HG03196 (cell line): ENCODE data around the gene PRSS1.

Experiments
- ATAC-seq: cut with Tn5 transposase; IDR thresholded peaks from one replicate; pipeline ENCODE4 v1.9.1; 2021; ENCODE audit not compliant: unreplicated experiment

Gene PRSS1

DNA sequence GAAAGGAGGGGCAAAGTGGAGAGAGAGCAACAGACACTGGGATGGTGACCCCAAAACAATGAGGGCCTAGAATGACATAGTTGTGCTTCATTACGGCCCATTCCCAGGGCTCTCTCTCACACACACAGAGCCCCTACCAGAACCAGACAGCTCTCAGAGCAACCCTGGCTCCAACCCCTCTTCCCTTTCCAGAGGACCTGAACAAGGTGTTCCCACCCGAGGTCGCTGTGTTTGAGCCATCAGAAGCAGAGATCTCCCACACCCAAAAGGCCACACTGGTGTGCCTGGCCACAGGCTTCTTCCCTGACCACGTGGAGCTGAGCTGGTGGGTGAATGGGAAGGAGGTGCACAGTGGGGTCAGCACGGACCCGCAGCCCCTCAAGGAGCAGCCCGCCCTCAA is 42.2 kb downstream of the PRSS1 start:
- no peak for ATAC-seq

DNA sequence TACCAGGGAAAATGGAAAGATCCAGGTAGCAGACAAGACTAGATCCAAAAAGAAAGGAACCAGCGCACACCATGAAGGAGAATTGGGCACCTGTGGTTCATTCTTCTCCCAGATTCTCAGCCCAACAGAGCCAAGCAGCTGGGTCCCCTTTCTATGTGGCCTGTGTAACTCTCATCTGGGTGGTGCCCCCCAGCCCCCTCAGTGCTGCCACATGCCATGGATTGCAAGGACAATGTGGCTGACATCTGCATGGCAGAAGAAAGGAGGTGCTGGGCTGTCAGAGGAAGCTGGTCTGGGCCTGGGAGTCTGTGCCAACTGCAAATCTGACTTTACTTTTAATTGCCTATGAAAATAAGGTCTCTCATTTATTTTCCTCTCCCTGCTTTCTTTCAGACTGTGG is 42.9 kb downstream of the PRSS1 start:
- no peak for ATAC-seq

DNA sequence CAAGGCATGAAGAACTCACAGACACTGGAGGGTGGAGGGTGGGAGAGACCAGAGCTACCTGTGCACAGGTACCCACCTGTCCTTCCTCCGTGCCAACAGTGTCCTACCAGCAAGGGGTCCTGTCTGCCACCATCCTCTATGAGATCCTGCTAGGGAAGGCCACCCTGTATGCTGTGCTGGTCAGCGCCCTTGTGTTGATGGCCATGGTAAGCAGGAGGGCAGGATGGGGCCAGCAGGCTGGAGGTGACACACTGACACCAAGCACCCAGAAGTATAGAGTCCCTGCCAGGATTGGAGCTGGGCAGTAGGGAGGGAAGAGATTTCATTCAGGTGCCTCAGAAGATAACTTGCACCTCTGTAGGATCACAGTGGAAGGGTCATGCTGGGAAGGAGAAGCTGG is 43.3 kb downstream of the PRSS1 start:
- no peak for ATAC-seq

DNA sequence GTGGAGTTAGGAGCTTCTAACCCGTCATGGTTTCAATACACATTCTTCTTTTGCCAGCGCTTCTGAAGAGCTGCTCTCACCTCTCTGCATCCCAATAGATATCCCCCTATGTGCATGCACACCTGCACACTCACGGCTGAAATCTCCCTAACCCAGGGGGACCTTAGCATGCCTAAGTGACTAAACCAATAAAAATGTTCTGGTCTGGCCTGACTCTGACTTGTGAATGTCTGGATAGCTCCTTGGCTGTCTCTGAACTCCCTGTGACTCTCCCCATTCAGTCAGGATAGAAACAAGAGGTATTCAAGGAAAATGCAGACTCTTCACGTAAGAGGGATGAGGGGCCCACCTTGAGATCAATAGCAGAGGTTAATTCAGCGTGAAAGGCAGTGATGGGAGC is 43.9 kb downstream of the PRSS1 start:
- no peak for ATAC-seq

DNA sequence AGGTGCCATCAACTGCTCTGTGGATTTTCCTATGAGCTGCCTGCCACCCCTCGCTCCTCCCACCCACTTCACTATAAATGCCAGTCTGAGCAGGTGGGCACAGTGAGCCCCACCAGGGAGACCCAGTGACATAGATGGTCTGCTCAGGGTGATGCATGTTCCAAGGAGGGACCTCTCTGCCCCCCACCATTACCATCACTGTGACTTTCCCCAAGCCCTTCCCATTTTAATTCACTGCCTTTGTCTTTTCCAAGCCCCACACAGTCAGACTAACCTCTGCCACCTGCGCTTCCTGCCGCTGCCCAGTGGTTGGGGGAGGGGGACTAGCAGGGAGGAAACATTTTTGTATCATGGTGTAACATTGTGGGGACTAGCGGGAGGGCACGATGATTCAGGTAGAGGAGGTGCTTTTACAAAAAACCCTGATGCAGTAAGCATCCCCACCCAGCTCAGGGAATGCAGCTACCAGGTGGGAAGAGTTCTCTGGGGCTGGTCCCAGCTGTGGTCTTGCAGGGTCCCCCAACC is 46.1 kb downstream of the PRSS1 start:
- ATAC-seq: no peak

DNA sequence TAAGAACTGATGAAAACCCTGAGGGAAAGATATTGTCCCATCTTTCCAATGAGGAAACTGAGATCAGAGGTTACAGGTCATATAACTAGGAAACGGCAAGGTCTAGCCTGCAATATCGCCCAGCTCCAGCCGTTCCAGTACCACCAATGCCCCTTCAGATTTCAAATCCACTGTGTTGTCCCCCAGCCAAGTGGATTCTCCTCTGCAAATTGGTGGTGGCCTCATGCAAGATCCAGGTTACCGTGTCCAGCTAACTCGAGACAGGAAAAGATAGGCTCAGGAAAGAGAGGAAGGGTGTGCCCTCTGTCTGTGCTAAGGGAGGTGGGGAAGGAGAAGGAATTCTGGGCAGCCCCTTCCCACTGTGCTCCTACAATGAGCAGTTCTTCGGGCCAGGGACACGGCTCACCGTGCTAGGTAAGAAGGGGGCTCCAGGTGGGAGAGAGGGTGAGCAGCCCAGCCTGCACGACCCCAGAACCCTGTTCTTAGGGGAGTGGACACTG is 46.8 kb downstream of the PRSS1 start:
- ATAC-seq: no peak

DNA sequence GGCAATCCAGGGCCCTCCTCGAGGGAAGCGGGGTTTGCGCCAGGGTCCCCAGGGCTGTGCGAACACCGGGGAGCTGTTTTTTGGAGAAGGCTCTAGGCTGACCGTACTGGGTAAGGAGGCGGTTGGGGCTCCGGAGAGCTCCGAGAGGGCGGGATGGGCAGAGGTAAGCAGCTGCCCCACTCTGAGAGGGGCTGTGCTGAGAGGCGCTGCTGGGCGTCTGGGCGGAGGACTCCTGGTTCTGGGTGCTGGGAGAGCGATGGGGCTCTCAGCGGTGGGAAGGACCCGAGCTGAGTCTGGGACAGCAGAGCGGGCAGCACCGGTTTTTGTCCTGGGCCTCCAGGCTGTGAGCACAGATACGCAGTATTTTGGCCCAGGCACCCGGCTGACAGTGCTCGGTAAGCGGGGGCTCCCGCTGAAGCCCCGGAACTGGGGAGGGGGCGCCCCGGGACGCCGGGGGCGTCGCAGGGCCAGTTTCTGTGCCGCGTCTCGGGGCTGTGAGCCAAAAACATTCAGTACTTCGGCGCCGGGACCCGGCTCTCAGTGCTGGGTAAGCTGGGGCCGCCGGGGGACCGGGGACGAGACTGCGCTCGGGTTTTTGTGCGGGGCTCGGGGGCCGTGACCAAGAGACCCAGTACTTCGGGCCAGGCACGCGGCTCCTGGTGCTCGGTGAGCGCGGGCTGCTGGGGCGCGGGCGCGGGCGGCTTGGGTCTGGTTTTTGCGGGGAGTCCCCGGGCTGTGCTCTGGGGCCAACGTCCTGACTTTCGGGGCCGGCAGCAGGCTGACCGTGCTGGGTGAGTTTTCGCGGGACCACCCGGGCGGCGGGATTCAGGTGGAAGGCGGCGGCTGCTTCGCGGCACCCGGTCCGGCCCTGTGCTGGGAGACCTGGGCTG is 47.5 kb downstream of the PRSS1 start:
- peak; percentile 45 for ATAC-seq

DNA sequence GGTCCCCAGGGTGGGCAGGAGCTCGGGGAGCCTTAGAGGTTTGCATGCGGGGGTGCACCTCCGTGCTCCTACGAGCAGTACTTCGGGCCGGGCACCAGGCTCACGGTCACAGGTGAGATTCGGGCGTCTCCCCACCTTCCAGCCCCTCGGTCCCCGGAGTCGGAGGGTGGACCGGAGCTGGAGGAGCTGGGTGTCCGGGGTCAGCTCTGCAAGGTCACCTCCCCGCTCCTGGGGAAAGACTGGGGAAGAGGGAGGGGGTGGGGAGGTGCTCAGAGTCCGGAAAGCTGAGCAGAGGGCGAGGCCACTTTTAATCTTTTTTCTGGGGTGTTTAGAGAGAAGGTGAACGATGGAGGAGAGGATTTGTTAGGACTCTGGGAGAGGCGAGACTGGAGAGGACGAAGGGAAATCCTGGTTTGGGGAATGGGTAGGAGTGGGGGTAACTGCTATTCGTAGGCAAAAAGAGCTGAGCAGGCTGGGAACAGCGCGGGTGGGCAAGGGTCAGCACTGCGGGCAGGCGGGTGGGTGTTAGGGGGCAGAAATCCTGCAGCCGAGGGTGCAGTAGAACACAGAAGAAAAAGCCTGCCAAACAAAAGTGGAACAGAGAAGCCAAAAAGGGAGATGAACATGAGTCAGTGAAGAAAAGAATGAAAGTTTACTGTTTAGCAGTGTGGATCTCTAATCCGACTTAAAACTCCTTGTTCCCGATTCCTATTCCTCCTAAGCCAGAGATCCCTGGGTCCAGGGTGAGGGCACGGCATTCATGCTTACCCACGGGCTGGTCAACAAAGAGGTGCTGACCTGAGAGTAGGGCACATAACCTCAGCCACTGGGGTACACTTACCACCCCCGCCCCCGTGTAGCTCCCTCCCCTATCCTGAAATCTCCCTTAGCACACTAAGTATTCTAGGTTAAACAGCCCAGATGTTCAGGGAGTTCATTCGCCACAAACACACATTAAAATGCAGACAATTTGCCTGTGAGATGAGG is 48.4 kb downstream of the PRSS1 start:
- peak; percentile 28 for ATAC-seq

DNA sequence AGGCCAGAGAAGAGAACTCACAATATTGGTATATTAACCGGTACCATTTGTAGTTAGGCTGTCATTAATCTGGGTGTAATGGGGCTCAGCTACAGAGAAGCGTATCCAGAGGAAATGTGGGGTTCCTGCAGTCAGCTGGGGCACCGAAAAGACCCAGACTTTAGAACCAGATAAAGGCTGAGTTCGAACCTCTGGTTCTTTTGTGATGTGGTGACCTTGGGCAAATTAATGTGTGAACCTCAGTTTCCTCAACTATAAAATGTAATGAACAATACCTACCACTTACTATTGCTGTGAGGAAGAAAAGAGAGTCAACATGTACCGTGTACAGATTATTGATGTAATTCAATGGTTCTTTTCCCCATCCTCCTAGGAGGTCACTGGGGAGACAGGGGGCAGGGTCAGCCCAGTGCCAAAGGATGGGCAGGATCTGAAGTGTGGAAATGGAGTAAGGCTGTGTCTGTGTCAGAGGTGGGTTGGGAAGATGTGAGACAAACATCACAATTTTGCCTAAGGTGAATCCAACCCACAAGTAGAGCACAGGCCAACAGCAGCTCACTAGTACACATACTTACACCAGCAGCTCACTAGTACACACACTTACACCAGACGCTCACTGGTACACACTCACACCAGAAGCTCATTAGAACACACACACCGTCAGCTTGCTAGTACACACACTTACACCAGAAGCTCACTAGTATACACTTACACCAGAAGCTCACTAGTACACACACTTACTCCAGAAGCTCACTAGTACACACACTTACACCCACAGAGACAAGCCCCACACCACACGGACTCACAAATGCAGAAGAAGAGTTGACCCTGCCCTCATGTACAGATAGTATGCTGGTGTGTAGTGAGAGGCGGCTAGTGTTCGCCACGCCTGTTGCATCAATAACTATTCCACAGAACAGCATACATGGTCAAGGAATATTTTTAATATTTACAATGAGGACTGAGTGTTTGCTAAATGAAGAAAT is 49.5 kb downstream of the PRSS1 start:
- ATAC-seq: no peak

DNA sequence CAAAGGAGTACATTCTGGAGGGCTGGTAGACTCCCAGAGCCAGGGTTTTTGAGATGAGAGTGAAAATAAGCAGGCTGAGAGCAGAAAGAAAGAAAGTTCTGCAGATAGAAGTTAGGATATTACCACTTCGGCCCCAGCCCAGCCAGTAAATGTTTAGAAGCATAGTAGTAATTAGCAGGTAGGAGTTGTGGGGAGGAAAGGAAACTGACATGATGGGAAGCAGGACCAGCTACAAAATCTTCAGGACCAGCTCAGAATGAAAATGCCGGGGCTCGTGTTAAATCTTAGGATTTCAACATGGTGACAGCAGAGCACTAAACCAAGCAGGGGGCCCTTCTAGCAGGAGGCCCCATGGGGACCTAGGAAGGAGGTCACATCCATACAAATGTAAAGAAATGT is 50.2 kb downstream of the PRSS1 start:
- ATAC-seq: no peak

DNA sequence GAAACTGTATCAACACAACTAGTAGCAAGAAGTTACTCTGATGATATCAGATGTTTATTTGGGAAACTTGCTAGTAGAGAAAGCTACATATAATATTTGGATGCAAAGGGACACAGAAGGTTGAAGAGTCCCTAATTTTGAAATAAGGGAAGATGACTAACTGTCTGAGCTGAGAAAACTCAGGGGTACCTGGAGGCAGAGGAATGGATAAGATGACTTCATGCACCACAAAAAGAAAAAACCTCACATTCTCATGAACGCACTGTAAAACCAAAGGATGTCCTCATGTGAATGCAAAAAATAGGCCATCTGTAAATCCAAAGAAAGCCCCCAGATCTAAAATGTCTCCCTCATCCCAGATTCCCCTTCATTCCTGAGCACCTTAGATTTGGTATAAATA is 50.8 kb downstream of the PRSS1 start:
- no peak for ATAC-seq

DNA sequence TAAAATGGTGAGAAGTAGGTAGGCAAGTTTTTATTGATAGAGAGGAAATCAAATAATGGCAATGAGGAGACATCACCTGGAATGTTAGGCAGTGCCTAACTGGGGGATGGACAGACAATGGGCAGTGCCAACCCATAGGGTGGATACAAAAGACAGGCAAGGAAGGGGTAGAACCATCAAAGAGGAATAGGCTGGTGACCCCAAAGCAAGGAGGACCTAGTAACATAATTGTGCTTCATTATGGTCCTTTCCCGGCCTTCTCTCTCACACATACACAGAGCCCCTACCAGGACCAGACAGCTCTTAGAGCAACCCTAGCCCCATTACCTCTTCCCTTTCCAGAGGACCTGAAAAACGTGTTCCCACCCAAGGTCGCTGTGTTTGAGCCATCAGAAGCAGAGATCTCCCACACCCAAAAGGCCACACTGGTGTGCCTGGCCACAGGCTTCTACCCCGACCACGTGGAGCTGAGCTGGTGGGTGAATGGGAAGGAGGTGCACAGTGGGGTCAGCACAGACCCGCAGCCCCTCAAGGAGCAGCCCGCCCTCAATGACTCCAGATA is 51.5 kb downstream of the PRSS1 start:
- ATAC-seq: no peak

DNA sequence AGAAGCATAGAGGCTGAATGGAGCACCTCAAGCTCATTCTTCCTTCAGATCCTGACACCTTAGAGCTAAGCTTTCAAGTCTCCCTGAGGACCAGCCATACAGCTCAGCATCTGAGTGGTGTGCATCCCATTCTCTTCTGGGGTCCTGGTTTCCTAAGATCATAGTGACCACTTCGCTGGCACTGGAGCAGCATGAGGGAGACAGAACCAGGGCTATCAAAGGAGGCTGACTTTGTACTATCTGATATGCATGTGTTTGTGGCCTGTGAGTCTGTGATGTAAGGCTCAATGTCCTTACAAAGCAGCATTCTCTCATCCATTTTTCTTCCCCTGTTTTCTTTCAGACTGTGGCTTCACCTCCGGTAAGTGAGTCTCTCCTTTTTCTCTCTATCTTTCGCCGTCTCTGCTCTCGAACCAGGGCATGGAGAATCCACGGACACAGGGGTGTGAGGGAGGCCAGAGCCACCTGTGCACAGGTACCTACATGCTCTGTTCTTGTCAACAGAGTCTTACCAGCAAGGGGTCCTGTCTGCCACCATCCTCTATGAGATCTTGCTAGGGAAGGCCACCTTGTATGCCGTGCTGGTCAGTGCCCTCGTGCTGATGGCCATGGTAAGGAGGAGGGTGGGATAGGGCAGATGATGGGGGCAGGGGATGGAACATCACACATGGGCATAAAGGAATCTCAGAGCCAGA is 52.5 kb downstream of the PRSS1 start:
- ATAC-seq: no peak

DNA sequence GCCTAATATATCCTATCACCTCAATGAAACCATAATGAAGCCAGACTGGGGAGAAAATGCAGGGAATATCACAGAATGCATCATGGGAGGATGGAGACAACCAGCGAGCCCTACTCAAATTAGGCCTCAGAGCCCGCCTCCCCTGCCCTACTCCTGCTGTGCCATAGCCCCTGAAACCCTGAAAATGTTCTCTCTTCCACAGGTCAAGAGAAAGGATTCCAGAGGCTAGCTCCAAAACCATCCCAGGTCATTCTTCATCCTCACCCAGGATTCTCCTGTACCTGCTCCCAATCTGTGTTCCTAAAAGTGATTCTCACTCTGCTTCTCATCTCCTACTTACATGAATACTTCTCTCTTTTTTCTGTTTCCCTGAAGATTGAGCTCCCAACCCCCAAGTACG is 53.0 kb downstream of the PRSS1 start:
- ATAC-seq: no peak
